GM23338 (cell line): ENCODE measurements around the gene MIB2. TPM values are rescaled to one million over a fixed set of nuclear protein-coding genes. Genes with fewer than 3 reads are reported as not detected.

ENCODE experiments used
- ATAC-seq: fragments of 200-7000 bp; cut with Tn5 transposase; 3 replicates; pipeline ENCODE4 v1.9.1; 2020
- DNase-seq: peaks from one replicate; pipeline ENCODE4 v3.0.0-alpha.2; 2015; ENCODE audit warnings: low spot score
- H2AFZ ChIP-seq: fragments of 200-600 bp; sonication (generic); 2 replicates; pipeline ENCODE4 v1.8.0; 2016; ENCODE audit warnings: antibody characterized with exemption, mild to moderate bottlenecking, moderate library complexity
- H3F3A ChIP-seq: fragments of 200-600 bp; sonication (generic); replicated peaks from 2 replicates; pipeline ENCODE4 v1.8.0; 2017; ENCODE audit warnings: antibody characterized with exemption, mixed run types, low read depth
- H3K27ac ChIP-seq: fragments of 200-600 bp; sonication (generic); 2 replicates; pipeline ENCODE4 v1.6.1; 2016; ENCODE audit warnings: low read depth
- H3K27me3 ChIP-seq: fragments of 200-600 bp; sonication (generic); 2 replicates; pipeline ENCODE4 v1.8.0; 2016; ENCODE audit warnings: mild to moderate bottlenecking, mixed run types, moderate library complexity; ENCODE audit not compliant: insufficient read depth
- H3K36me3 ChIP-seq: fragments of 200-600 bp; sonication (generic); 2 replicates; pipeline ENCODE4 v1.8.0; 2016; ENCODE audit warnings: mild to moderate bottlenecking; ENCODE audit not compliant: insufficient read depth
- H3K4me1 ChIP-seq: fragments of 200-600 bp; sonication (generic); 2 replicates; pipeline ENCODE4 v1.8.0; 2016; ENCODE audit warnings: mild to moderate bottlenecking, moderate library complexity; ENCODE audit not compliant: insufficient read depth
- H3K4me2 ChIP-seq: fragments of 200-600 bp; sonication (generic); 2 replicates; pipeline ENCODE4 v1.7.1; 2017; ENCODE audit warnings: mixed run types
- H3K4me3 ChIP-seq: fragments of 200-600 bp; sonication (generic); 2 replicates; pipeline ENCODE4 v1.6.1; 2016; ENCODE audit warnings: mixed run types
- H3K79me2 ChIP-seq: fragments of 200-600 bp; sonication (generic); replicated peaks from 2 replicates; pipeline ENCODE4 v1.8.0; 2017; ENCODE audit warnings: mild to moderate bottlenecking; ENCODE audit not compliant: insufficient read depth
- H3K9me2 ChIP-seq: fragments of 200-600 bp; sonication (generic); 2 replicates; pipeline ENCODE4 v1.8.0; 2017; ENCODE audit not compliant: insufficient read depth
- H4K20me1 ChIP-seq: fragments of 200-600 bp; sonication (generic); replicated peaks from 2 replicates; pipeline ENCODE4 v1.8.0; 2017; ENCODE audit warnings: mild to moderate bottlenecking; ENCODE audit not compliant: insufficient read depth
- H3K27ac Mint-ChIP-seq: 2 replicates; pipeline ENCODE4 v1.8.0; 2020; ENCODE audit warnings: inconsistent platforms, mild to moderate bottlenecking, moderate library complexity, mixed read lengths
- H3K27me3 Mint-ChIP-seq: 3 replicates; pipeline ENCODE4 v1.8.0; 2022; ENCODE audit warnings: low read depth, mild to moderate bottlenecking, moderate library complexity, mixed read lengths, inconsistent platforms; ENCODE audit not compliant: insufficient read depth, poor library complexity
- H3K36me3 Mint-ChIP-seq: 3 replicates; pipeline ENCODE4 v1.8.0; 2021; ENCODE audit warnings: low read depth, mild to moderate bottlenecking, inconsistent platforms, moderate library complexity, mixed read lengths
- H3K4me1 Mint-ChIP-seq: 3 replicates; pipeline ENCODE4 v1.8.0; 2020; ENCODE audit warnings: mild to moderate bottlenecking, inconsistent platforms, mixed read lengths
- H3K4me3 Mint-ChIP-seq: 3 replicates; pipeline ENCODE4 v1.8.0; 2021; ENCODE audit warnings: moderate library complexity, mild to moderate bottlenecking, inconsistent platforms, mixed read lengths
- H3K9me3 Mint-ChIP-seq: 3 replicates; pipeline ENCODE4 v1.8.0; 2020; ENCODE audit warnings: moderate library complexity, mild to moderate bottlenecking, inconsistent platforms, mixed read lengths
- CREB1 ChIP-seq: fragments of 250-450 bp; sonication (Bioruptor Pico); IDR thresholded peaks from 2 replicates; pipeline ENCODE4 v1.5.0; 2020; ENCODE audit warnings: low read depth, mild to moderate bottlenecking, moderate library complexity
- EZH2 ChIP-seq: fragments of 200-600 bp; sonication (generic); IDR thresholded peaks from one replicate; pipeline ENCODE4 v1.8.0; 2017; ENCODE audit warnings: antibody characterized with exemption, mild to moderate bottlenecking, low read depth; ENCODE audit not compliant: unreplicated experiment
- EZH2phosphoT487 ChIP-seq: fragments of 200-600 bp; sonication (generic); IDR thresholded peaks from one replicate; pipeline ENCODE4 v1.8.1; 2018; ENCODE audit warnings: antibody characterized with exemption; ENCODE audit not compliant: unreplicated experiment
- JUNB ChIP-seq: IDR thresholded peaks from one replicate; pipeline ENCODE4 v1.6.1; 2016; ENCODE audit warnings: antibody characterized with exemption; ENCODE audit not compliant: unreplicated experiment
- NANOG ChIP-seq: IDR thresholded peaks from 2 replicates; pipeline ENCODE4 v1.6.1; 2016; ENCODE audit warnings: antibody characterized with exemption, borderline replicate concordance
- POLR2AphosphoS5 ChIP-seq: IDR thresholded peaks from 2 replicates; pipeline ENCODE4 v1.6.1; 2016; ENCODE audit warnings: antibody characterized with exemption, low read depth
- STAT1 ChIP-seq: IDR thresholded peaks from one replicate; pipeline ENCODE4 v1.6.1; 2016; ENCODE audit warnings: antibody characterized with exemption; ENCODE audit not compliant: unreplicated experiment
- ZNF114 ChIP-seq: fragments of 250-450 bp; sonication (Bioruptor Pico); IDR thresholded peaks from 2 replicates; pipeline ENCODE4 v1.5.0; 2020; ENCODE audit warnings: mild to moderate bottlenecking, moderate library complexity
- ZNF331 ChIP-seq: fragments of 250-450 bp; sonication (Bioruptor Pico); IDR thresholded peaks from 2 replicates; pipeline ENCODE4 v1.5.0; 2020; ENCODE audit warnings: low read depth, mild to moderate bottlenecking, moderate library complexity
- ZNF462 ChIP-seq: fragments of 250-450 bp; sonication (Bioruptor Pico); IDR thresholded peaks from 2 replicates; pipeline ENCODE4 v1.5.0; 2020; ENCODE audit warnings: mild to moderate bottlenecking, moderate library complexity
- polyA plus RNA-seq: library from polyadenylated mRNA; unstranded; fragments of >200 nt; fragmentation: Nextera tagmentation; extraction: Ambion mirVana; gene quantifications from 2 replicates; pipeline ENCODE4 v1.2.1, GENCODE V29; 2016
- total RNA-seq: library from RNA; depleted of rRNA; stranded (reverse); fragments of >200 nt; shearing (Covaris generic); gene quantifications from 2 replicates; pipeline ENCODE4 v1.2.3, GENCODE V29; 2014

Gene MIB2
- total and polyA plus RNA-seq, 2 experiments from 2014 or later, result 82.6 to 104 TPM

- no peaks in the 10 kb centered on the region; the same call in 1 of the 3 replicates for H3K4me1 Mint-ChIP-seq
- DNase-seq, result no peak
- Histone ChIP-seq H3K79me2 (no peaks in the 10 kb centered on the region), H3K36me3 (no peaks in the 10 kb centered on the region), H4K20me1 (no peaks in the 10 kb centered on the region), H3K4me2 (no peak overlapping the region), H3K9me2 (no peaks in the 10 kb centered on the region), H3K27ac (no peak overlapping the region), H3K4me3 (no peak overlapping the region), H2AFZ (no peak overlapping the region), H3F3A (0 out of 2 replicates have a peak, but pooled peaks cover 1% of the 10 kb centered on the region), H3K4me1 (no peaks in the 10 kb centered on the region; the same call in 1 of the 2 replicates), H3K27me3 (peaks cover 17% of the 10 kb centered on the region)
- peaks cover 30% of the 10 kb centered on the region for H3K27me3 Mint-ChIP-seq
- no peak overlapping the region for H3K27ac Mint-ChIP-seq
- no peaks in the 10 kb centered on the region for H3K36me3 Mint-ChIP-seq
- no peak for ATAC-seq
- H3K4me3 Mint-ChIP-seq, result no peak overlapping the region
- H3K9me3 Mint-ChIP-seq, result no peaks in the 10 kb centered on the region
- TF ChIP-seq EZH2 (no peak), CREB1 (CRISPR knock-in tag) (no peak), STAT1 (no peak), EZH2phosphoT487 (no peak), ZNF114 (CRISPR knock-in tag) (no peak), ZNF462 (CRISPR knock-in tag) (no peak), JUNB (no peak), NANOG (no peak), POLR2AphosphoS5 (no peak), ZNF331 (no peak)
These were observed 10.2 kb upstream of the MIB2 start for GRCh38 chr1:1605034-1605591.
